ENCODE data around the gene CEP19.

- TF ChIP-seq POLR2A (IDR thresholded peaks at IDR 0.05) = no peak
- no peak for TF ChIP-seq CTCF (IDR thresholded peaks at IDR 0.05)
These were observed 42.3 kb upstream of the CEP19 start for GRCh38 chr3:196754091-196754981.

All from adrenal gland (tissue), 5 donors.